HEK293 (cell line): ENCODE measurements around the gene RAD52.

ENCODE experiments used
- CTCF ChIA-PET: fragments of 350-600 bp; formaldehyde crosslinking; extraction: SDS; loops from one replicate; lab custom pipeline; 2021; ENCODE audit warnings: antibody characterized with exemption; lab: Yijun Ruan, JAX
- POLR2A ChIA-PET: fragments of 300-600 bp; formaldehyde crosslinking; extraction: SDS; loops from one replicate; lab custom pipeline; 2020; ENCODE audit warnings: antibody characterized with exemption, inconsistent platforms; lab: Yijun Ruan, JAX
- H3K27ac ChIP-seq: fragments of 200-500 bp; sonication (Bioruptor generic); 2 replicates; pipeline ENCODE4 v1.5.1; 2014; ENCODE audit warnings: low read depth, low read length, control low read depth, inconsistent platforms; ENCODE audit errors: extremely low read depth
- H3K36me3 ChIP-seq, 2 experiments: fragments of 200-500 bp in 1 of 2; sonication (Bioruptor generic) in 1 of 2; 1 replicate in 1 of 2; 2 replicates in 1 of 2; pipeline ENCODE4 v1.5.1; 2014 to 2017; ENCODE audit warnings: inconsistent platforms in 2 of 2, low read length in 2 of 2; ENCODE audit not compliant: control insufficient read depth in 2 of 2, insufficient read depth in 1 of 2
- H3K4me1 ChIP-seq: fragments of 200-500 bp; sonication (Bioruptor generic); 2 replicates; pipeline ENCODE4 v1.5.1; 2014; ENCODE audit warnings: mild to moderate bottlenecking, low read length, inconsistent platforms; ENCODE audit not compliant: control insufficient read depth, insufficient read depth
- H3K4me3 ChIP-seq: 2 replicates; pipeline ENCODE4 v1.5.1; 2011; ENCODE audit warnings: low read depth, mild to moderate bottlenecking, control low read depth, low read length, moderate library complexity
- H3K9me3 ChIP-seq: fragments of 200-500 bp; sonication (Bioruptor generic); 2 replicates; pipeline ENCODE4 v1.5.1; 2014; ENCODE audit warnings: low read depth, low read length, inconsistent platforms; ENCODE audit not compliant: control insufficient read depth, insufficient read depth
- BCL11A ChIP-seq: fragments of 450-650 bp; formaldehyde crosslinking; IDR thresholded peaks from 2 replicates; pipeline ENCODE4 v1.5.1; 2016; ENCODE audit warnings: low read depth, missing biosample characterization, missing genetic modification characterization
- GLIS1 ChIP-seq: fragments of 450-650 bp; formaldehyde crosslinking; IDR thresholded peaks from 2 replicates; pipeline ENCODE4 v1.5.1; 2016; ENCODE audit warnings: missing biosample characterization, missing genetic modification characterization
- MYNN ChIP-seq: fragments of 450-650 bp; formaldehyde crosslinking; IDR thresholded peaks from 2 replicates; pipeline ENCODE4 v1.5.1; 2016; ENCODE audit warnings: missing biosample characterization, missing genetic modification characterization, borderline replicate concordance
- TRIM28 ChIP-seq: IDR thresholded peaks from 2 replicates; pipeline ENCODE4 v1.6.1; 2011; ENCODE audit warnings: low read length, control low read depth, borderline replicate concordance
- ZFP69B ChIP-seq: fragments of 450-650 bp; formaldehyde crosslinking; IDR thresholded peaks from 2 replicates; pipeline ENCODE4 v1.5.1; 2016; ENCODE audit warnings: missing biosample characterization, missing genetic modification characterization
- ZNF341 ChIP-seq: fragments of 450-650 bp; formaldehyde crosslinking; IDR thresholded peaks from 2 replicates; pipeline ENCODE4; 2016; ENCODE audit warnings: low read depth, missing biosample characterization, missing genetic modification characterization
- ZNF354C ChIP-seq: fragments of 450-650 bp; formaldehyde crosslinking; IDR thresholded peaks from 2 replicates; pipeline ENCODE4 v1.5.1; 2016; ENCODE audit warnings: missing biosample characterization, missing genetic modification characterization, low read depth, borderline replicate concordance
- ZNF394 ChIP-seq: fragments of 450-650 bp; formaldehyde crosslinking; IDR thresholded peaks from 2 replicates; pipeline ENCODE4 v1.5.1; 2016; ENCODE audit warnings: missing biosample characterization, missing genetic modification characterization, mild to moderate bottlenecking, moderate library complexity, borderline replicate concordance
- ZNF404 ChIP-seq: fragments of 450-650 bp; formaldehyde crosslinking; IDR thresholded peaks from 2 replicates; pipeline ENCODE4 v1.5.1; 2017; ENCODE audit warnings: missing biosample characterization, missing genetic modification characterization
- ZNF629 ChIP-seq: fragments of 450-650 bp; formaldehyde crosslinking; IDR thresholded peaks from 2 replicates; pipeline ENCODE4 v1.5.1; 2017; ENCODE audit warnings: missing biosample characterization, missing genetic modification characterization
- ZNF654 ChIP-seq: fragments of 450-650 bp; formaldehyde crosslinking; IDR thresholded peaks from 2 replicates; pipeline ENCODE4 v1.5.1; 2016; ENCODE audit warnings: low read depth, missing biosample characterization, missing genetic modification characterization
- ZNF677 ChIP-seq: fragments of 450-650 bp; IDR thresholded peaks from 2 replicates; pipeline ENCODE4 v1.5.0; 2018; ENCODE audit warnings: missing biosample characterization, mild to moderate bottlenecking, missing genetic modification characterization, moderate library complexity
- TF ChIP-seq, protein P1 (sequence below): fragments of 450-650 bp; formaldehyde crosslinking; IDR thresholded peaks from 2 replicates; pipeline ENCODE4 v1.5.1; 2017; ENCODE audit warnings: missing biosample characterization, missing genetic modification characterization
- TF ChIP-seq, protein P2 (sequence below): IDR thresholded peaks from 2 replicates; pipeline ENCODE4 v1.6.1; 2011; ENCODE audit warnings: mild to moderate bottlenecking, low read depth, low read length, borderline replicate concordance
- TF ChIP-seq, protein P3 (sequence below): fragments of 450-650 bp; formaldehyde crosslinking; IDR thresholded peaks from 2 replicates; pipeline ENCODE4 v1.5.1; 2016; ENCODE audit warnings: missing biosample characterization, missing genetic modification characterization
- TF ChIP-seq, protein P4 (sequence below): fragments of 450-650 bp; formaldehyde crosslinking; IDR thresholded peaks from 2 replicates; pipeline ENCODE4 v1.5.1; 2016; ENCODE audit warnings: missing biosample characterization, missing genetic modification characterization
- TF ChIP-seq, protein P5 (sequence below): fragments of 450-650 bp; formaldehyde crosslinking; IDR thresholded peaks from 2 replicates; pipeline ENCODE4 v1.5.1; 2016; ENCODE audit warnings: missing biosample characterization, missing genetic modification characterization

Gene RAD52

DNA sequence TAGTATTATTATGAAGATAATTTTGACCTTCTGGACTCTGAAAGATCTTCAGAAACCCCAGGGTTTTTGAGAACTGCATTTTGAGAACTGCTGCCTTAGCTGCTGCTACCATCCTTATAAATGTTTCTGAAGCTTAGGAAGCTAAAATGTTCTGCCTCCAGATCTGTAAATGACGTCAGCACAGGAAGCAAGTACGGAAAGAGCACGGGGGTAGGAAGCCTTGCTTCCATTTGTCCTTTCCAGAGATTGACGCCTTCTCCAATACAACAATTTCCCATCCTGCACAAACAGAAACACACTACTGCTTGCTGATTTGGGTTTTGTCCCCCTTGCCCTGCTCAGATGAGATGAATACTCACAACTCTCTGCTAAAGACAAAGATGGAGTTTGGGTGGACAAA is 17.9 kb downstream of the RAD52 start:
- no peaks in the 10 kb centered on the region for H3K9me3 ChIP-seq
- H3K4me3 ChIP-seq, result no peak overlapping the region
- TF ChIP-seq, protein P1, sequence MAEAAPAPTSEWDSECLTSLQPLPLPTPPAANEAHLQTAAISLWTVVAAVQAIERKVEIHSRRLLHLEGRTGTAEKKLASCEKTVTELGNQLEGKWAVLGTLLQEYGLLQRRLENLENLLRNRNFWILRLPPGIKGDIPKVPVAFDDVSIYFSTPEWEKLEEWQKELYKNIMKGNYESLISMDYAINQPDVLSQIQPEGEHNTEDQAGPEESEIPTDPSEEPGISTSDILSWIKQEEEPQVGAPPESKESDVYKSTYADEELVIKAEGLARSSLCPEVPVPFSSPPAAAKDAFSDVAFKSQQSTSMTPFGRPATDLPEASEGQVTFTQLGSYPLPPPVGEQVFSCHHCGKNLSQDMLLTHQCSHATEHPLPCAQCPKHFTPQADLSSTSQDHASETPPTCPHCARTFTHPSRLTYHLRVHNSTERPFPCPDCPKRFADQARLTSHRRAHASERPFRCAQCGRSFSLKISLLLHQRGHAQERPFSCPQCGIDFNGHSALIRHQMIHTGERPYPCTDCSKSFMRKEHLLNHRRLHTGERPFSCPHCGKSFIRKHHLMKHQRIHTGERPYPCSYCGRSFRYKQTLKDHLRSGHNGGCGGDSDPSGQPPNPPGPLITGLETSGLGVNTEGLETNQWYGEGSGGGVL, result no peak
- H3K36me3 ChIP-seq, result peaks cover 19 to 56% of the 10 kb centered on the region in 2 experiments
- CTCF ChIA-PET, result interaction anchor here (0.7 kb wide), 1 partner anchor 321 kb away, joined by 3 read pairs; no protein-coding TSS in a partner anchor
- POLR2A ChIA-PET, result no interaction called here
- no peak overlapping the region for H3K27ac ChIP-seq
- H3K4me1 ChIP-seq, result no peaks in the 10 kb centered on the region

DNA sequence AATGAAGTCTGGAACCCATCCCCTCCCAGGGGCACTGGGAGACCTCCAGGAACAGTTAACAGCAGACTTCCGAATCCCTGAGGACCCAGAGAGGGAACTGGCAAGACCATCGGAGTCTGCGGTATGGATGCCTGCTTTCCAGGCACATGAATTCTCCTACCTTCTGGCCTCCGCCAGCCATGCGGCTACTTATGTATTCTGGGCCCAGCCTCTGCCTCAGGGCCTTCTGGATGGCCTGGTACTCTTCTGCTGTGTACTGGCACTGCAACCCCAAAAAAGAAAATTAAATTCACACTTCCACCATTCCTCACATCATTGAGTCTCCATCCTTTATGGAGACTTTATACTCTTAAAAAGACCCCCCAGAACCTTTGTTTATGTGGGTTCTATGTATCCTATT is 18.4 kb downstream of the RAD52 start:
- H3K9me3 ChIP-seq, result no peaks in the 10 kb centered on the region
- no peak overlapping the region for H3K4me3 ChIP-seq
- H3K36me3 ChIP-seq, result peaks cover 23 to 61% of the 10 kb centered on the region in 2 experiments
- CTCF ChIA-PET, result no interaction called here
- no peak for TF ChIP-seq TRIM28
- TF ChIP-seq, protein P2, sequence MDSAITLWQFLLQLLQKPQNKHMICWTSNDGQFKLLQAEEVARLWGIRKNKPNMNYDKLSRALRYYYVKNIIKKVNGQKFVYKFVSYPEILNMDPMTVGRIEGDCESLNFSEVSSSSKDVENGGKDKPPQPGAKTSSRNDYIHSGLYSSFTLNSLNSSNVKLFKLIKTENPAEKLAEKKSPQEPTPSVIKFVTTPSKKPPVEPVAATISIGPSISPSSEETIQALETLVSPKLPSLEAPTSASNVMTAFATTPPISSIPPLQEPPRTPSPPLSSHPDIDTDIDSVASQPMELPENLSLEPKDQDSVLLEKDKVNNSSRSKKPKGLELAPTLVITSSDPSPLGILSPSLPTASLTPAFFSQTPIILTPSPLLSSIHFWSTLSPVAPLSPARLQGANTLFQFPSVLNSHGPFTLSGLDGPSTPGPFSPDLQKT, result no peak
- TF ChIP-seq, protein P3, sequence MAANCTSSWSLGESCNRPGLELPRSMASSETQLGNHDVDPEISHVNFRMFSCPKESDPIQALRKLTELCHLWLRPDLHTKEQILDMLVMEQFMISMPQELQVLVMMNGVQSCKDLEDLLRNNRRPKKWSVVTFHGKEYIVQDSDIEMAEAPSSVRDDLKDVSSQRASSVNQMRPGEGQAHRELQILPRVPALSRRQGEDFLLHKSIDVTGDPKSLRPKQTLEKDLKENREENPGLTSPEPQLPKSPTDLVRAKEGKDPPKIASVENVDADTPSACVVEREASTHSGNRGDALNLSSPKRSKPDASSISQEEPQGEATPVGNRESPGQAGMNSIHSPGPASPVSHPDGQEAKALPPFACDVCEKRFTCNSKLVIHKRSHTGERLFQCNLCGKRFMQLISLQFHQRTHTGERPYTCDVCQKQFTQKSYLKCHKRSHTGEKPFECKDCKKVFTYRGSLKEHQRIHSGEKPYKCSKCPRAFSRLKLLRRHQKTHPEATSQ (tag by site-specific recombination), result no peak
- no peak for TF ChIP-seq ZNF677 (tag by site-specific recombination)
- TF ChIP-seq ZNF354C (tag by site-specific recombination), result no peak
- no peak for TF ChIP-seq ZNF341
- no peak for TF ChIP-seq MYNN (tag by site-specific recombination)
- TF ChIP-seq GLIS1 (tag by site-specific recombination), result no peak
- no peak for TF ChIP-seq ZNF654 (tag by site-specific recombination)
- TF ChIP-seq ZFP69B (tag by site-specific recombination), result no peak
- no peak for TF ChIP-seq ZNF394 (tag by site-specific recombination)
- TF ChIP-seq, protein P4, sequence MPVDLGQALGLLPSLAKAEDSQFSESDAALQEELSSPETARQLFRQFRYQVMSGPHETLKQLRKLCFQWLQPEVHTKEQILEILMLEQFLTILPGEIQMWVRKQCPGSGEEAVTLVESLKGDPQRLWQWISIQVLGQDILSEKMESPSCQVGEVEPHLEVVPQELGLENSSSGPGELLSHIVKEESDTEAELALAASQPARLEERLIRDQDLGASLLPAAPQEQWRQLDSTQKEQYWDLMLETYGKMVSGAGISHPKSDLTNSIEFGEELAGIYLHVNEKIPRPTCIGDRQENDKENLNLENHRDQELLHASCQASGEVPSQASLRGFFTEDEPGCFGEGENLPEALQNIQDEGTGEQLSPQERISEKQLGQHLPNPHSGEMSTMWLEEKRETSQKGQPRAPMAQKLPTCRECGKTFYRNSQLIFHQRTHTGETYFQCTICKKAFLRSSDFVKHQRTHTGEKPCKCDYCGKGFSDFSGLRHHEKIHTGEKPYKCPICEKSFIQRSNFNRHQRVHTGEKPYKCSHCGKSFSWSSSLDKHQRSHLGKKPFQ, result no peak
- TF ChIP-seq, all 188 proteins: peak for 0
- Histone ChIP-seq H3K4me1 (no peaks in the 10 kb centered on the region), H3K27ac (no peak overlapping the region)
- POLR2A ChIA-PET, result no interaction called here

DNA sequence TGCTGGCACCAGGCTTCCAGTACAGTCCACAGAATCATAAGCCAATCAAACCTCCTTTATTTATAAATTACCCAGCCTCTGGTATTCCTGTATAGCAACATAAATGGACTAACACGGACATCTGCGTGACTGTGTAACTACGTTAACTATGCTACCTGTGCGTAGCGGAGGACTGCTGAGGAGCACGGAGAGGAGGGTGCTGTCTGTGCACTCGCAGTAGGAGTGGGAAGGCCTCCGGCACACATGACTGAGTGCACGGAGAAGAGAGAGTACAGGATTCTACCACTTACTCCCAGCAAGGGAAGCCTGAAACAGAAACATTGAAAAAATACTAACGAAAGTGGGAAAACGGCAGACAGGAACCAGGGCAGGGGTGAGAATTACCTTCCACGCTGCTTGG is 22.9 kb downstream of the RAD52 start:
- Histone ChIP-seq H3K9me3 (no peaks in the 10 kb centered on the region), H3K4me3 (no peak overlapping the region), H3K27ac (no peak overlapping the region), H3K4me1 (no peaks in the 10 kb centered on the region), H3K36me3 (peaks cover 36 to 75% of the 10 kb centered on the region in 2 experiments)
- TF ChIP-seq ZNF629 (tag by site-specific recombination), result no peak
- TF ChIP-seq ZNF404 (tag by site-specific recombination), result no peak
- no peak for TF ChIP-seq BCL11A (tag by site-specific recombination)
- TF ChIP-seq, protein P5, sequence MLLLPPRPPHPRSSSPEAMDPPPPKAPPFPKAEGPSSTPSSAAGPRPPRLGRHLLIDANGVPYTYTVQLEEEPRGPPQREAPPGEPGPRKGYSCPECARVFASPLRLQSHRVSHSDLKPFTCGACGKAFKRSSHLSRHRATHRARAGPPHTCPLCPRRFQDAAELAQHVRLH (tag by site-specific recombination), result no peak
- ChIA-PET CTCF (interaction anchor here (0.6 kb wide), 1 partner anchor 166 kb away, joined by 4 read pairs; no protein-coding TSS in a partner anchor), POLR2A (no interaction called here)
